Measurements from ENCODE around the gene CSTA. TPM values are rescaled to one million over a fixed set of nuclear protein-coding genes. Genes with fewer than 3 reads are reported as not detected.

The CSTA gene
- total and polyA plus RNA-seq, 2 of the 8 experiments (the other 6 are each of a cell fraction or from before 2014, with no cell fraction given) = not detected

- TF ChIP-seq CHD7 (IDR thresholded peaks at IDR 0.05; ENCODE audit: insufficient replicate concordance, low read length) (no peak), RBBP5 (IDR thresholded peaks at IDR 0.05; ENCODE audit: borderline replicate concordance, low read depth, low read length) (no peak), RAD21 (IDR thresholded peaks at IDR 0.05 in 1 of 2, conservative IDR thresholded peaks at IDR 0.05 in 1 of 2; ENCODE audit: low read depth in 2 of 2, low read length in 2 of 2) (peak; percentile 4 to 7; a peak in 1 of 4 replicates), SIN3A (conservative IDR thresholded peaks at IDR 0.05 in 1 of 2, IDR thresholded peaks at IDR 0.05 in 1 of 2; ENCODE audit: low read depth in 1 of 2, low read length in 2 of 2) (no peak), BCL11A (IDR thresholded peaks at IDR 0.05; ENCODE audit: low read depth in 2 of 2, low read length in 2 of 2) (no peak), MAFK (IDR thresholded peaks at IDR 0.05; ENCODE audit: low read depth, low read length) (no peak), SRF (IDR thresholded peaks at IDR 0.05; ENCODE audit: low read depth, low read length) (peak; percentile 43; the same call in 1 of the 2 replicates)
- TF ChIP-seq, protein P1, sequence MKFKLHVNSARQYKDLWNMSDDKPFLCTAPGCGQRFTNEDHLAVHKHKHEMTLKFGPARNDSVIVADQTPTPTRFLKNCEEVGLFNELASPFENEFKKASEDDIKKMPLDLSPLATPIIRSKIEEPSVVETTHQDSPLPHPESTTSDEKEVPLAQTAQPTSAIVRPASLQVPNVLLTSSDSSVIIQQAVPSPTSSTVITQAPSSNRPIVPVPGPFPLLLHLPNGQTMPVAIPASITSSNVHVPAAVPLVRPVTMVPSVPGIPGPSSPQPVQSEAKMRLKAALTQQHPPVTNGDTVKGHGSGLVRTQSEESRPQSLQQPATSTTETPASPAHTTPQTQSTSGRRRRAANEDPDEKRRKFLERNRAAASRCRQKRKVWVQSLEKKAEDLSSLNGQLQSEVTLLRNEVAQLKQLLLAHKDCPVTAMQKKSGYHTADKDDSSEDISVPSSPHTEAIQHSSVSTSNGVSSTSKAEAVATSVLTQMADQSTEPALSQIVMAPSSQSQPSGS (IDR thresholded peaks at IDR 0.05; ENCODE audit: low read length) = no peak
- TF ChIP-seq, protein P2, sequence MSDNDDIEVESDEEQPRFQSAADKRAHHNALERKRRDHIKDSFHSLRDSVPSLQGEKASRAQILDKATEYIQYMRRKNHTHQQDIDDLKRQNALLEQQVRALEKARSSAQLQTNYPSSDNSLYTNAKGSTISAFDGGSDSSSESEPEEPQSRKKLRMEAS (IDR thresholded peaks at IDR 0.05) = no peak
Measured at GRCh38 chr3:122315619-122316018, 9.4 kb upstream of the CSTA start (continued).

Measured in H1 (cell line).